Medulla oblongata (tissue), 1 donor: Measurements from ENCODE around the gene RTCA.
"Not testable (repeated sequence)": the region's sequence is repeated elsewhere in the genome, so short reads cannot be mapped to it uniquely, and the experiment has no call there.

Experiments used
- DNase-seq: peaks from one replicate; pipeline ENCODE4 v3.0.0-alpha.2; 2015; ENCODE audit errors: extremely low spot score

RTCA gene

DNA sequence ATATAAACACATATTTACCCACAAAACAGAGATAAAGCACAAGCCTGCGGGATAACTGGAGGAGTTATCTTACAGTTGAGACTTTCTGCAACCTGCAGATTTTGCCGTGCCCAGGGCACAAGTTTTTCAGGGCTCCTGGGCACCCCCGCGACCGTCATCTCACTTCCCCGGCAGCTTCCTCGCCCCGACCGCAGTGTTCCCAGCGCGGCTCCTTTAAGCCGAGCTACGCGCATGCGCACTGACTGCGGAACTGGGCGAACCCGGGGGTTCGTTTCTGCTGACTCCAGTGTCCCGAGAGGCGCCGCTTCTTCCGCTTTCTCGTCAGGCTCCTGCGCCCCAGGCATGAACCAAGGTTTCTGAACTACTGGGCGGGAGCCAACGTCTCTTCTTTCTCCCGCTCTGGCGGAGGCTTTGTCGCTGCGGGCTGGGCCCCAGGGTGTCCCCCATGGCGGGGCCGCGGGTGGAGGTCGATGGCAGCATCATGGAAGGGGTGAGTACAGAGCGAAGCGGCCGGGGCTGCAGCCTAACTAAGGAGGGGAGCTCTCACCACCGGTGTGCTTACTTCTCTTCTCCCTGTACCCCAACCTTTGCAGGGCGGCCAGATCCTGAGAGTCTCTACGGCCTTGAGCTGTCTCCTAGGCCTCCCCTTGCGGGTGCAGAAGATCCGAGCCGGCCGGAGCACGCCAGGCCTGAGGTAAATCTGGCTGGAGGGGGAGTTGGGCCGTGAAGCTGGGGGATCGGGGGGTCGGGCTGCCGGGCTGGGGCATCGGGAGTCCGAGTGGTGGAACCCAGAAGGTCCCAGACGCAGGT is at the start of gene RTCA:
TSS of gene RTCA (plus strand) at position 286 of the 810 bp plus-strand sequence. CDS start at position 446, 160 bp downstream.
- peak; percentile 97 for DNase-seq

DNA sequence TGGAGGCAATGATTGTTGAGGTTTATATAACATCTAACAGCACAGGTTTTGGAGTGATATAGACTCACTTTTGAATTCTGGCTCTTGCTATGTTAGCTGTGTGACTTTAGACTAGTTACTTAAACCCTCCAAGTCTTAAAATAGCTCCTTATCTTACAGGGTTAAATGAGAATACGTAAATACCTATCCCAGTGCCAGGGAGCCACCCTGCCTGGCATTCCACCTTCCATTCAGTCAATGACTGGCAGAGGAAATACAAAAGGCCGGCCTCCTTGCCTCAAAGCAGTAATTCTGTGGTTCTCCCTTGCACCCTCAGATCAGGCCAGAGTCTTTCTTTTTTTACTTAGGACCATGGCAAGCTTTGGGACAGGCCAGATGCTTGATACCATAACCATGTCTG is 48.2 kb upstream of the RTCA start:
- DNase-seq, result no peak

DNA sequence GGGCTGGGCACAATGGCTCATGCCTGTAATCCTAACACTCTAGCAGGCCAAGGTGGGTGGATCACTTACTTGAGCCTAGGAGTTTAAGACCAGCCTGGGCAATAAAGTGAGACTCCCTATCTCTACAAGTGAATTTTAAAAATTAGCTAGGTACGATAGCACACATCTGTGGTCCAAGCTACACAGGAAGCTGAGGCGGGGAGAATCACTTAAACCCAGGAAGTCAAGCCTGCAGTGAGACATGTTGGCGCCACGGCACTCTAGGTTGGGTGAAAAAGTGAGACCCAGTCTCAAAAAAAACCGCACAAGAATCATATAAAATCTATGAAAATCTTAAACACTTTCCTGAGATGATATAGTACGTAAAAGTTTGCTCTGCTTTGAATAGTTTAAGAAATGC is 46.6 kb upstream of the RTCA start:
- DNase-seq, result no peak

DNA sequence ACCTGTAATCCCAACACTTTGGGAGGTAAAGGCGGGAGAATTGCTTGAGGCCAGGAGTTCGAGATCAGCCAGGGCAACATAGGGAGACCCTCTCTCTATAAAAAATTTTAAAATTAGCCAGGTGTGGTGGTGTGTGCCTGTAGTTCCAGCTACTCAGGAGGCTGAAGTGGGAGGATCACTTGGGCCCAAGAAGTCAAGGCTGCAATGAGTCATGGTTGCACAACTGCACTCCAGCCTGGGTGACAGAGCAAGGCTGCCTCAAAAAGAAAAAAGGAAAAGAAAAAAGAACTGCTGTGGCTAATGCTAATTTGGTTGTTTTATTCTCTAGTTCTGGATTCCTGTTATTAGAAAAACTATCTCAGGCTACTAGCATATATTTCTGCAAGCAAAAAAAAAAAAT is 46.1 kb upstream of the RTCA start:
- no peak for DNase-seq

DNA sequence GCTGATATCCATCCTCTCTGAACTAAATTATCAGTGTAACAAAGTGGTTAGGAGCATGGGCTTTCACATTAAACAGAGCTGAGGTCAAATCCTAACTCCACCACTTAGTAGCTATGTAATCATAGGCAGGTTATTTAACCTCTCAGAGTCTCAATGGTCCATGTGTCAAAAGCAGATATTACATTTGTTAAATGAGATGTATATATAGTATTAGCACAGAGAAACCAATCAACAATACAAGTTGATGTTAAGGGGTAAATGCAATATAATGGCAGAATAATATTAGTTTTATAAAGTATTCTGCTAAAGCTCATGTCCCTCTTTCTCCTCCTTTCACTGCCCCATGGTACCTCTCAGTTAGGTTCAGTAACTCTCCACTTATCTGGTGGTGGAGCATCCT is 43.6 kb upstream of the RTCA start:
- DNase-seq, result no peak

DNA sequence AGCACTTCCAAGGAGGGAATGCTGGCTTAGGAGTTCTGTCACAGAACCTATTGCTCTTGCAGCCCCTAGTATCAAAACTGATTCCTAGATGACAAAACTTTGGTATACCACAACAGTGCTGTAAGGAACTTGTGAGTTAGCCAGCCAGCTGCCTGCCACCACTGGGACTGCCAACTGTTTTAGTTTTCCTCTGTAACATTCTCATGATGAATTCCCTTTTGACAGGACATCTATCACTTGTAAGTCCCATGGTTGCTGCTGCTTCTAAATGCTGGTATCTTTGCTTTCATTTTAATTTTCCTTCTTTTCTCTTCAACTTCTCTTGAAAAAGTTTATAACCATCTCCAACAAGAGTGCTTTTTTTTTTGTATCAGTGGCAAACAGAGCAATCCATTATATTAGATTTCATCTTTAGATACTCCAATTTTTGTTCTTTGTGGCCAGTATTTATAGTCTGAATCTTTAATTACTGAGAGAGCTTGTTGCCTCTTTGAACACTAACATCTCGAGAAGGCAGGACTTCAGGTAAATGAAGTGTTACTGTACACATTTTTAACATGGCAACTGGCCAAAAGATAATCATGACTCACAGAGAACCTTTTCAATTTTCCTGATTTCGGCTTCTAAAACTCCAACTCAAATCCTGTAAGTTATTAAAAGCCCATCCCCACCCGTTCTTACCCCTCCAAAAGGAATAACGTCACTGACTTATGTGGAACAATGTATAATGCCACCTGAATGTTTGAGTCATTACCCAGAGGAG is 36.2 kb upstream of the RTCA start:
- DNase-seq, result no peak

DNA sequence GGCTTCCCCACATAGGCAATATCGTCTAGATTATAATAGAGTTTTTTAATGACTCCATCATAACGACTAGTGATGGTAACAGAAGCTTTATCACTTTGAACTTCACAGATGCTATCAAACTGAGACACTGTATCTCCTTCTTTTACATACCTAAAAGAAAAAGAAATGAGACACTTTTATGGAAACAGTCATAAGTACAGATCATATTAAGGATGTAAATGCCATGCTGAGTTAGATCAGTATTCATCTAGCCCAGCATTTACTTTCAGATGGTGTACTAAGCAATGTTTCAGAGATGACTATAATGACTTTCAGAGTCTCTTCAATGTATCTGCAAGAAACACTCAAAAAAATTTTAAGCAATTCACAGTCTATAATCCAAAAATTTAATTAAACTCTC is 35.3 kb upstream of the RTCA start:
- no peak for DNase-seq

DNA sequence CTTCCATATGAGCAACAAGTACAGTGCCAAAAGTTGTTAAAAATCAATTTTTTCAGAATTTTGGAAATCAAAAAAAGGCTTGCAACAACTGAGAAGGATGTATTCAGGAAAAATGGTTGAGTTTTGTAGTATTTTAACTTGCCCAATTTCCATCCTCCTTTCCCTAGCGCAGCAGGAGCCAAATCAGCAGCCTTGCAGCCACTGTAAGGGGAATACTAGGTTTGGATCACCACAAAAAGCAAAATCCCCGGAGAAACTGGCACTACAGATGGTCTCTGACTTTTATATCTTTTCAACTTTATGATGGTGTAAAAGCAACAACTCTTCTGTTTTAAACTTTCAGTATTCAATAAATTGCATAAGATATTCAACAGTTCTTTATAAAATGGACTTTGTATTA is 34.3 kb upstream of the RTCA start:
- DNase-seq, result no peak

DNA sequence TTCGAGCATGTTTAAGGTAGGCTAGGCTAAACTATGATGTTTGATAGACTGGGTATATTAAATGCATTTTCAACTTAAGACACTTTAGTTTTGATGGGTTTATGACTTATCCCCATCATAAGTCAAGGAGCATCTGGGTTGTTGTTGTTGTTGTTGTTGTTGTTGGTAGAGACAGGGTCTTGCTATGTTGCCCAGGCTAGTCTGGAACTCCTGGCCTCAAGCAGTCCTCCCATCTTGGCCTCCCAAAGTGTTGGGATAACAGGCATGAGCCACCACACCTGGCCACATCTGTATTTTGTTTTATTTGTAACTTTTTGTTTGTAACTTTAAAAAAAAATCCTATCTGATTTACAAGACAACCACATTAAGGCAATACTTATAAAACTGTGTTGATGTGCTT is 33.9 kb upstream of the RTCA start:
- DNase-seq, result no peak

DNA sequence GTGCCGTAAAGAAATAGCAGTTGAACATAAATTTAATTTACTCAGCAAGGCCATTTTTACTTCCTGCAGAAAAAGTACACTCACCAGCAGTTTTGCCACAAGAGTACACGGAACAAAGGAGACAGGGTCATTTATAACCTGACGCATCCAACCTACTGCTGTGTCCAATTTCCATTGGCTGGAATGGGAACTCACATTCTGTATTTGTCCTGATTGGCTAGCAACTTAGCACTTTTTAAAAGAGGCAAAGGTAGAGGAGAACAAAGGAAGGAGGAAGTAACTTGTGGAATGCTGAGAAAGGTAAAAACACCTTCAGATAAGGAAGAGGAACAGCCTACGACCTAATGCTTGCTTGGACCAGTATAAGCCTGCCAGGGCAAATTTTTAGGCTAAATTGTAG is 32.5 kb upstream of the RTCA start:
- DNase-seq, result not testable (repeated sequence)

DNA sequence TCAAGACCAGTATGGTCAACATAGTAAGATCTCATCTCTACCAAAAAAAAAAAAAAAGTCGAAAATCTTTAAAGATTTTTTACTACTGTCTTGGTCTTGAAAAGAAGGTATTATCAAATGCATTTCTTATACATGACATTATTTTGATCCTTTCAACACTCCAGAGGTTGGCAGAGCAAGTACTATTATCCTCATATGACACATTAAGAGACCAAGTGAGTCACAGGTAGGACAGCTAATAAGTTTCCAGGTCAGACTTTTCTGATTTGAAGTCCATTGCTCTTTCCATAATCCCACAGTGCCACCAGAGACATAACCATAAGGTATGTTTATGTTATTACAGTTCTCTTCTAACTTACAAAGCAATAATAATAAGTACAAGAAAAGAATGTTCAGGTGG is 31.6 kb upstream of the RTCA start:
- no peak for DNase-seq

DNA sequence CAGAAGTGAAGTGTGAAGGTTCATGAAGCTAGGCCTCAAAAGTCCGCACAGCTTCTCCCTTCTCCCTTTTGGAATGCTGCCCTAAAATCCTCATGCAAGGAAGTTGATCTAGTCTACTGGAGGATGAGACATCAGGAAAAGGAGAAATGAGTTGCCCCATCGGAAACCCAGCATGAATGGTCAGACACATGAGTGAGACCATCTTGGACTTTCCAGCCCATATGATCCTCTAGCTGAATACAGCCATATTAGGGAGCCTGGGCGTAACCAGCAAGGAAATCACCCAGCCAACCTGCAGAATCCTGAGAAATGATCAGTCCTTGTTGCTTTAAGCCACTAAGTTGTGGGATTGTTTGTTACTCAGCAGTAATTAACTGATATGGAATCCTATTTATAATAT is 28.9 kb upstream of the RTCA start:
- no peak for DNase-seq

DNA sequence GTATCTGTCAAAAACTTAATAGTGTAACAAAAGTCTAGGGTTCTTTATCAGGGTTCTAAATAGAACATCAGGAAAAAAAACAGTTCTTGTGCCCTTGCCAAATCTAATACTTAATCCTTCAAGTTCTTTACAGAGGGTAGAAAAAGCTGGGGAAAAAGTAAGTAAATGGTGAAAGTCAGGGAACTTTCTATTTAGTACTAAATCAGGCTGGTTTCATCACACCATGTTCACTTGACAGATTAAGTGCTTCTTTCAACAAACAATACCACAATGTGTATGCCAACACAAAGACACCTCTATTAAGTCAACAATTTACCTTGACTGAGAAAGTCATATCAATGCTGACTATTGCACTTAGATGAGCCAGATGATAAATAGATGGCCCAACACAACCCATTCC is 26.1 kb upstream of the RTCA start:
- DNase-seq, result no peak

DNA sequence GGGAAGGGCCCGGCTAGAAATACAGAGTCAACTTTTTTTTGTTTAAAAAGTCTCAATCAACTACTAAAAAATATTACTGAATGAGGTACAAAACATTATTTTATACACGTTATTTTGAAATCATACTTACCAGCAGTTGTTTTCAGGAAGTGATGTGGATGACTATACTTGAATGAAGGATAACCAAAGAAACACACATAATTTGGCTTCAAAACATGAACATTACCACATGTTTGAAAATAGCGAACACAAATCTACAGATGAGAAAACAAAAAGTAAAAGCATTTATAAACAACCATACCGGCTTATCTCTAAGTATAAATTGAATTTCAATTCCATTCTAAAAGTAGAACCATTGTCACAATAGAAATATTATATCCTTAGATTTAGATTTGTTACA is 25.4 kb upstream of the RTCA start:
- no peak for DNase-seq

DNA sequence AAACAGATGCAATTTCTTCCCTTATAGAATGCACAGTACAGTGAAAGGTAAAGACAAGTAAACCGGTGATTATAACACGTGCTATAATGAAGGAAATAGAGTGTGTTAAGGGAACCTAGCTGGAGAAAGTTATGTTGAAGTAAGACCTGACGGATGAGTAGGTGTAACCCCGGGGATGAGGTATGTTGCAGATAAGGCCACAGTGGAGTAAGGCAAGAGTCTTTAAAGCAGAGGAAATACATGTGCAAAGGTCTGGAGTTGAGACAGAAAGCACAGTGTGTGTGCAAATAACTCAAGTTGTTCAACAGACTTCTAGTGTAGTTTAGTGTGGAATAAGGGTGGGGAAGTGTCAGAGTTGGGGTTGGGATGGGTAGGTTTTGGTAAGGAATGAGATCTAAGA is 19.3 kb upstream of the RTCA start:
- DNase-seq, result no peak

DNA sequence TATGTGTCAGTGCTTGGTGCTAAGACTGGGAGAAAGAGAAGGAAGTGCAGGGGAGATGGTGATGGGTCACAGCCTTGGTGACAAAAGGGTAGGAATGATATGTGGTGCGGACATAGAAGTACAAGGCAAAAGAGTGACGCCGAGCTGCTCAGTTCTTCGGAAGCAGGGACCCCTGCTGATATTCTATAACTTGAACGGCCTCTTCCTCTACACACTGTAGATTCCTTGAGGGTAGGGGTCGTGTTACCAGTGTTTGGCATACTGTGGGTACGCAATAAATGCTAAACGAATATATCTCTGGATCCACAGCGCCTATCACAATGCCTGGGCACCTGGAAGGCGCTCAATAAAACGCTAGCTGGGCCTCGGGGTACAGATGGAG is 16.9 kb upstream of the RTCA start:
- DNase-seq, result peak; percentile 15

DNA sequence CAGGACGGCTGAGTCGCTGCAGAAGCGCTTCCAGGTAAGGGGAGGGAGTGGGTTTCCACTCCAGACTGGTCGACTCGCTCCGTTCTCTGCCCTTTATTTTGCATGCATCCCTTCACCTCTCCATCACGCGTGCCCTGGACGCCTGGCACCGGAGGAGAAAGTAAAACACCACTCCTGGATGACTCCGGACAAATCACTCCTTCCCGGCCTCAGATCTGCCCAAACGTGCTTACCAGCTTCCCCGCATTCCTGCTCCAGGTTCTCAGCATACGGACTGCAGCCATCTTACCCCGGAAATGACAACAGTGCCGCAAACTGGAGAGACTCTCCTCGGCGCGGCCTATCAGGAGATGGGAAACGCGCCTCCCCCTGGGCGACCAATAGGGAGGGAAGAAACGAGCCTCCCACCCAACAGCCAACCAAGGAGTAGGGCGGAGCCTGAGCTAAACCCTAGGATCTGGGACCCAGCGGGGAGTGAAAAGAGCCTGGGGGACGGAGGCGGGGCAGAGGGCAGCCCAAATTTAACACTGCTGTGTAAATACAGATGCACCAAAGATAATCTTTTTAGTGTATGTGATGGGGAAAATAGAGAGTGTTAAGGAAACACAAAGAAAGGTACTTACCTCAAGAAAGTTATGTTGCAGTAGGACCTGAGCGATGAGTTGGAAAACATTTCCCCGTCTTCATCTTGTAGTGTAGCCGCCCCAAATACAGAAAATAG is 16.3 kb upstream of the RTCA start, which contains the start of gene DBT:
TSS of gene DBT (minus strand) at position 298 of the 721 bp plus-strand sequence. CDS start at position 284, 14 bp downstream.
- peak; percentile 99 for DNase-seq

DNA sequence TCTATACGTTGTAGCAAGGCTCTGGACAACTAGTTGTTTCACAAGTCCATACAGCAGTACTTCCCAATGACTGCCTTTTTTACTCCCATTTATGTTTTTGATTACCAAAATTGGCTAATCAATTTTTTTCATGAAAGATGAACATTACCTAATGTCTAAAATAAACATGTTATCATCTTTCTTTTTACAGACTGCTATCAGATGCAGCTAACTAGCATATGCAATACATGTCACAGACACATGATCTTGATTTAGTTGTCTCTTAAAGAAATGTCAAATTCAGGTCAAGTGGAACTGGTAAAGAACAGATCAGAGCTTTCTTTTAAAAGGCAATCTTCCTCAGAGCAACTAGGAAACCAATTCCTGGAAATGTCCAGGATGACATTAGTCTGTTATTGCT is 15.8 kb upstream of the RTCA start:
- peak; percentile 30 for DNase-seq

DNA sequence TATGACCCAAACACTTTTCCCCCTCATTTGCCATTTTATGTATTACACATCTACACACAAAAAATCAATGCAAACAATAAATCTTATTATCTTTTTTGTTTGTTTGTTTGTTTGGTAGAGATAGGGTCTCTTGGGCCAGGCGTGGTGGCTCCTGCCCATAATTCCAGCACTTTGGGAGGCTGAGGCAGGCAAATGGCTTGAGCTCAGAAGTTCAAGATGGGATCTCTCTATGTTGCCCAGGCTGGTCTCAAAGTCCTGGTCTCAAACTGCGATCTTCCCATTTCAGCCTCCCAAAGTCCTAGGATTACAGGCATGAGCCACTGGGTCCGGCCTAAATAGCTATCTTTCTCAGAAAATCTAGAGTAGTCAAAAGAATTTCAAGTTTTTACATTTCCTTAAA is 15.2 kb upstream of the RTCA start:
- no peak for DNase-seq

DNA sequence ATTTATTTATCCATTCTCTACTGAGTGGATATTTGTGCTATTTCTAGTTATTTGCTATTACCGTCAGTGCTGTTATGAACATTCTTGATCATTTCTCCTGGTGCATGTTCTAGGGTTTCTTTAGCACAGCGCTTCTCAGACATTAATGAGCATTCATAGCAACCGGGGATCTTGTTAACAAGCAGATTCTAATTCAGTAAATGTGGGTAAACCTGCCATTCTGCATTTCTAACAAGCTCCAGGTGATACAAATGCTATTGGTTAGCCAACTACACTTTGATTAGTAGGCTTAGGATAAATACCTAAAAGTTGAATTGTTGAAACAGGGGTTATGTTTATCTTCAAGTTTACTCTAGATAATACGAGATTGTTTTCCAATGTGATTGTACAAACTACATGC is 13.1 kb upstream of the RTCA start:
- no peak for DNase-seq

DNA sequence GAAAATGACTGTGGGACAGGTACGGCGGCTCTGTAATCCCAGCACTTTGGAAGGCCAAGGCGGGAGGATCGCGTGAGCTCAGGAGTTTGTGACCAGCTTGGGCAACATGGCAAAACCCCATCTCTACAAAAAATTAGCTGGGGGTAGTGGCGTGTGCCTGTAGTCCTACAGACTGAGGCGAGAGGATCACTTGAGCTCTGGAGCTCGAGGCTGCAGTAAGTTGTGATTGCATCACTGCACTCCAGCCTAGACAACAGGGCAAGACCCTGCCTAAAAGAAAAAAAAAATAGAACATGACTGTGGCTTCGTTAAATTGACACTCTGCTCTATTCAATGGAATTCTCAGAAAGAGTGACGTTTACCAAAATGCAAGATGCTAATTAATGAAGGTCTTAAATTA is 12.5 kb upstream of the RTCA start:
- no peak for DNase-seq

DNA sequence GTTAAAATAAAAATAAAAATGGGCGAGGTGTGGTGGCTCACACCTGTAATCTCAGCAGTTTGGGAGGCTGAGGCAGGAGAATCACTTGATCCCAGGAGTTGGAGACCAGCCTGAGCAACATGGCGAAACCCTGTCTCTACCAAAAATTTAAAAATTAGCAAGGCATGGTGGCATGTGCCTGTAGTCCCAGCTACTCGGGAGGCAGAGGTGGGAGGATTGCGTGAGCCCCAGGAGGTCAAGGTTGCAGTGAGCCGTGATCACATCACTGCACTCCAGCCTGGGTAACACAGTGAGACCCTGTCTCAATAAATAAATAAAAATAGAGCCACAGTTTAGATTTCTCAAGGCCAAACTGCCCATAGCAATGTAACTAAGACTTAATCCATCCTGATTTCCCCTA is 9.7 kb upstream of the RTCA start:
- DNase-seq, result not testable (repeated sequence)

DNA sequence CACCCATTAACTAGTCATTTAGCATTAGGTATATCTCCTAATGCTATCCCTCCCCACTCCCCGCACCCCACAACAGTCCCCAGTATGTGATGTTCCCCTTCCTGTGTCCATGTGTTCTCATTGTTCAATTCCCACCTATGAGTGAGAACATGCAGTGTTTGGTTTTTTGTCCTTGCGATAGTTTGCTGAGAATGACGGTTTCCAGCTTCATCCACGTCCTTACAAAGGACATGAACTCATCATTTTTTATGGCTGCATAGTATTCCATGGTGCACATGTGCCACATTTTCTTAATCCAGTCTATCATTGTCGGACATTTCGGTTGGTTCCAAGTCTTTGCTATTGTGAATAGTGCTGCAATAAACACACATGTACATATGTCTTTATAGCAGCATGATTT is 7.6 kb upstream of the RTCA start:
- DNase-seq, result not testable (repeated sequence)
